Measurements from ENCODE around the gene EEPD1. TPM values are rescaled to one million over a fixed set of nuclear protein-coding genes. Genes with fewer than 3 reads are reported as not detected.

EEPD1 gene
- total RNA-seq, 4 donors from 2014 or later, result 12.4 to 36.2 (median 20.4) TPM

GRCh38 chr7:36312064-36312914 is 159.2 kb downstream of the EEPD1 start:
- 77% methylated on average over 9 of the region's 15 CpGs; no CpG with 5 or more reads in 1 of the 2 donors for WGBS, 2 donors (ENCODE audit: low coverage in 1 of 2)

GRCh38 chr7:36312915-36313334 is 159.9 kb downstream of the EEPD1 start:
- no peak for ATAC-seq
- Histone ChIP-seq H3K27ac (no peak overlapping the region), H3K9me3 (no peaks in the 10 kb centered on the region), H3K4me1 (peaks cover 0 to 4% (median 0%) of the 10 kb centered on the region in 3 donors), H3K27me3 (no peaks in the 10 kb centered on the region), H3K4me3 (no peak overlapping the region), H3K36me3 (no peaks in the 10 kb centered on the region)
- TF ChIP-seq EP300 (IDR thresholded peaks at IDR 0.05) (no peak), CTCF (IDR thresholded peaks at IDR 0.05) (no peak), POLR2AphosphoS5 (IDR thresholded peaks at IDR 0.05) (no peak), POLR2A (IDR thresholded peaks at IDR 0.05) (no peak)
- 89 to 92% methylated on average over 5 to 7 of the region's 18 CpGs for WGBS, 2 donors (ENCODE audit: low coverage in 1 of 2)

More at GRCh38 chr7:36312064-36312914, 159.2 kb downstream of the EEPD1 start:
- no peaks in the 10 kb centered on the region for H3K27me3 ChIP-seq
- no peak for ATAC-seq
- H3K4me1 ChIP-seq, result peaks cover 0 to 10% (median 0%) of the 10 kb centered on the region in 3 donors
- H3K27ac ChIP-seq, result no peak overlapping the region
- H3K36me3 ChIP-seq, result no peaks in the 10 kb centered on the region
- H3K4me3 ChIP-seq, result no peak overlapping the region
- H3K9me3 ChIP-seq, result no peaks in the 10 kb centered on the region
- no peak for TF ChIP-seq POLR2AphosphoS5 (IDR thresholded peaks at IDR 0.05)
- no peak for TF ChIP-seq EP300 (IDR thresholded peaks at IDR 0.05)
- no peak for TF ChIP-seq CTCF (IDR thresholded peaks at IDR 0.05)

GRCh38 chr7:36313607-36314006 is 160.6 kb downstream of the EEPD1 start:
- no peak for ATAC-seq
- Histone ChIP-seq H3K9me3 (no peaks in the 10 kb centered on the region), H3K4me1 (peaks cover 0 to 6% (median 0%) of the 10 kb centered on the region in 3 donors), H3K36me3 (no peaks in the 10 kb centered on the region), H3K27ac (no peak overlapping the region), H3K4me3 (no peak overlapping the region), H3K27me3 (no peaks in the 10 kb centered on the region)
- 83% methylated on average over 6 of the region's 6 CpGs; no CpG with 5 or more reads in 1 of the 2 donors for WGBS, 2 donors (ENCODE audit: low coverage in 1 of 2)
- TF ChIP-seq POLR2A (IDR thresholded peaks at IDR 0.05) (no peak), POLR2AphosphoS5 (IDR thresholded peaks at IDR 0.05) (no peak), EP300 (IDR thresholded peaks at IDR 0.05) (no peak), CTCF (IDR thresholded peaks at IDR 0.05) (no peak)

- ATAC-seq, result no peak
- Histone ChIP-seq H3K9me3 (no peaks in the 10 kb centered on the region), H3K27ac (no peak overlapping the region), H3K27me3 (no peaks in the 10 kb centered on the region), H3K36me3 (no peaks in the 10 kb centered on the region), H3K4me3 (no peak overlapping the region), H3K4me1 (peaks cover 0 to 10% (median 0%) of the 10 kb centered on the region in 3 donors)
- 100% methylated on average over 1 of the region's 2 CpGs; no CpG with 5 or more reads in 1 of the 2 donors for WGBS, 2 donors (ENCODE audit: low coverage in 1 of 2)
- no peak for TF ChIP-seq POLR2A (IDR thresholded peaks at IDR 0.05)
- no peak for TF ChIP-seq POLR2AphosphoS5 (IDR thresholded peaks at IDR 0.05)
- TF ChIP-seq CTCF (IDR thresholded peaks at IDR 0.05), result no peak
- no peak for TF ChIP-seq EP300 (IDR thresholded peaks at IDR 0.05)
These were observed 161.4 kb downstream of the EEPD1 start for GRCh38 chr7:36314491-36314890.
